Activated T-cell treated with anti-CD3 and anti-CD28 coated beads for 48 hours (primary cell): Measurements from ENCODE around the gene IL18RAP.

ENCODE experiments used
- DNase-seq: peaks from one replicate; pipeline ENCODE4 v3.0.0-alpha.2; 2020; ENCODE audit warnings: low read depth

IL18RAP gene

DNA sequence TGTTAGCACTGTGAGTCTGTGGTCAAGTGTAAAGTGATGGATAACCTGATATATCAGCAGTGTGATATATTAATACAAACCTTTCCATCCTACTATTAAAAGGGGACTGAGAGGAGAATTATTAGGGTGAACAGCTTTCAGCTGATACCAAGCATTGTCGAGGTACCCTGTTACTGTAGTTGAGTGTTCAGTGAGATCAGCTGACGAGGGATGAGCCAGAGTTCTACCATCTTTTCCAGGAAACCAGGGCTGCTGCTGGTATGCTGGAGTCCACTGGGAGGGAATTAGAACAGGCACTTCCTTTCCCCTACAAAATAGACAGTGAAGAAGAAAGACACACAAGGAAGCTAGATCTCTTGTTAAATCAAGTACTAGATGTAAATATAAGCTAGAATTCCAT, 408 bp downstream of the IL18RAP start:
- no peak for DNase-seq

DNA sequence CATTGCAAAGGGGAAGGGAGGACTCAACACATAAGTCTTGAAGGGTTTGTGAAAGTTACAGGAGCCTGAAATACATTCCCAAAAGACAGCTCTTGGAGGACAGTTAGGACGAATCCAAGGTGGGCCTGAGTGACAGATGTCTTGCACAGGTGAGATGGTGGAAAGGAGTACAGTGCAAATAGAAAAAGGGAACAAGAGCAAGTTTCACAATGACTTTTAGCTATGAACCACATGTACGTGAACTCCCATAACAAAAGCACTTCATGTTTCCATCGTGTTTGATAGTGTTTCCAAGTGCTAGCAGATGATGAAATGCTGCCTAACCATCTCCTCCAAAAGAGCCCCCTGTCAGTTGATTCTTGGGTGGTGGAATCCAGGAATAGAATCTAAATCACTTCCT, 1.8 kb downstream of the IL18RAP start:
- no peak for DNase-seq

GRCh38 chr2:102425441-102426132, 2.6 kb downstream of the IL18RAP start:
- DNase-seq: no peak

- no peak for DNase-seq
Measured at GRCh38 chr2:102427249-102427648, 4.3 kb downstream of the IL18RAP start.

GRCh38 chr2:102428573-102428972, 5.6 kb downstream of the IL18RAP start:
- no peak for DNase-seq

- no peak for DNase-seq
Measured at GRCh38 chr2:102432386-102432785, 9.4 kb downstream of the IL18RAP start.

GRCh38 chr2:102433973-102434654, 11.2 kb downstream of the IL18RAP start:
- no peak for DNase-seq

GRCh38 chr2:102434655-102435381, 11.9 kb downstream of the IL18RAP start:
- no peak for DNase-seq

- no peak for DNase-seq
Measured at GRCh38 chr2:102435741-102436140, 12.8 kb downstream of the IL18RAP start.

GRCh38 chr2:102436323-102436722, 13.4 kb downstream of the IL18RAP start:
- no peak for DNase-seq

GRCh38 chr2:102437122-102437521, 14.2 kb downstream of the IL18RAP start:
- DNase-seq: no peak

- no peak for DNase-seq
Measured at GRCh38 chr2:102438111-102438510, 15.2 kb downstream of the IL18RAP start.

DNA sequence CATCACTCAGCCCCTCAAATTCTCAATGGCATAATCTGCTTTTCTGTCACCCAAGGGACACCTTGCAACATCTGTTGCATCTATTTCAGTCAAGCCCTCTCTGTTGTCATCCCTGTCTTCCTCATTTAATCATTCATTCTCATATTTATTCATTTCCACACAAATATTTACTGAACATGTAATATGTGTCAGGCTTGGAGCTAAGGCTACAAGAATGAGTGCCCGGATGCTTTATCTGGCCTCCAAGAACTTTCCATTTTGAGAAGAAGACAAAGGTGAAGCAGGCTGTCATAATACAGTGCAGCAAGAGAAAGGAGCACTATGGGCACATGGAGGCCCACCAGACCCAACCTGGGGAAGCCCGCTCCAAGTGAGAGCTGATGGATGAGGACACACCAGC, 15.6 kb downstream of the IL18RAP start:
- no peak for DNase-seq

DNA sequence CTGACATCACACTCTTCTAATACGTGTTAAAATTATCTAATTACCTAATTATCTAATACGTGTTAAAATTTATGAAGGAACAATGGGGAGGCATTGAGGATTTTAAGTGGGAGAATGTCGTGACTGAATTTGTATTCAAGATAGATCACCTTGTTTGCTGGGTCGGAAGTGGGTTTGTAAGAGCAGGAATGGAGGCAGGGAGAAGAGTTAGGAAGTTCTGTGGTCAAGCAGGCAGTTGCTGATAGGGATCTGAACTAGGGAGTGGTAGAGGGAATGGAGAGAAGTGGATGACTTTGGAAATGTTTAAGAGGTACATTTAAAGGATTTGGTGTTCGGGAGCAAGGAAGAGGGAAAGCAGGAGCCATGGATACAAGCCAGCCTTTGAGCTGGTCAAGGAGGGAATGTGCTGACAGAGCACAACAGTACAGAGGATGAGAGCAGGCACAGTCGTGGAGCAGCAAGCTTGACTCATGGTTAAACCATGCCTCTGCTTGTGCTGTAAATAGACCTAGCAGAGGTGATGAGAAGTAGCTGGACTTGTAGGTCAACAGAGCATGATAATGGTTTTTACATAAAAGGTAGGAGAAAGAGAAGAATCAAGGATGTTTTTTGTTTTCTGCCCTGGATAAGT, 16.2 kb downstream of the IL18RAP start:
- no peak for DNase-seq

- no peak for DNase-seq
Measured at GRCh38 chr2:102442967-102443828, 20.2 kb downstream of the IL18RAP start.

GRCh38 chr2:102444233-102444632, 21.3 kb downstream of the IL18RAP start:
- no peak for DNase-seq

DNA sequence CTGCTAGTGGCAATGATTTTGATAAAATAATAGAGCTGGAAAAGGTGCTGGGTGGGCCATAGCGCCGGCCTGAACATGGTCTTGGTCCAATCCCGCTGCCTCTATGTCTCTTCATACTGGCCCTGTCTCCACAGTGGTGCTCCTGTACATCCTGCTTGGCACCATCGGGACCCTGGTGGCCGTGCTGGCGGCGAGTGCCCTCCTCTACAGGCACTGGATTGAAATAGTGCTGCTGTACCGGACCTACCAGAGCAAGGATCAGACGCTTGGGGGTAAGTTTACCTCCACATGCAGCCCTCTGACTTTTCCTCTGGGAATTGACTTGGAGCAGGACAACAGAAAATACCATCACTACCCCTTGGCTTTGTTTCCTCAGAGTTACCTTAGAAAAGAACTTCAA, 24.0 kb downstream of the IL18RAP start:
- DNase-seq: no peak

- peak; percentile 51 for DNase-seq
Measured at GRCh38 chr2:102449370-102449974, 26.5 kb downstream of the IL18RAP start.

GRCh38 chr2:102451968-102452367, 29.0 kb downstream of the IL18RAP start:
- no peak for DNase-seq

- DNase-seq: no peak
Measured at GRCh38 chr2:102453501-102453900, 30.5 kb downstream of the IL18RAP start.

GRCh38 chr2:102455061-102455670, 32.2 kb downstream of the IL18RAP start:
- DNase-seq: no peak
